ENCODE data around the gene TACC2.

GRCh38 chr10:122199689-122200088 is 210.7 kb downstream of the TACC2 start:
- TF ChIP-seq, protein P1, sequence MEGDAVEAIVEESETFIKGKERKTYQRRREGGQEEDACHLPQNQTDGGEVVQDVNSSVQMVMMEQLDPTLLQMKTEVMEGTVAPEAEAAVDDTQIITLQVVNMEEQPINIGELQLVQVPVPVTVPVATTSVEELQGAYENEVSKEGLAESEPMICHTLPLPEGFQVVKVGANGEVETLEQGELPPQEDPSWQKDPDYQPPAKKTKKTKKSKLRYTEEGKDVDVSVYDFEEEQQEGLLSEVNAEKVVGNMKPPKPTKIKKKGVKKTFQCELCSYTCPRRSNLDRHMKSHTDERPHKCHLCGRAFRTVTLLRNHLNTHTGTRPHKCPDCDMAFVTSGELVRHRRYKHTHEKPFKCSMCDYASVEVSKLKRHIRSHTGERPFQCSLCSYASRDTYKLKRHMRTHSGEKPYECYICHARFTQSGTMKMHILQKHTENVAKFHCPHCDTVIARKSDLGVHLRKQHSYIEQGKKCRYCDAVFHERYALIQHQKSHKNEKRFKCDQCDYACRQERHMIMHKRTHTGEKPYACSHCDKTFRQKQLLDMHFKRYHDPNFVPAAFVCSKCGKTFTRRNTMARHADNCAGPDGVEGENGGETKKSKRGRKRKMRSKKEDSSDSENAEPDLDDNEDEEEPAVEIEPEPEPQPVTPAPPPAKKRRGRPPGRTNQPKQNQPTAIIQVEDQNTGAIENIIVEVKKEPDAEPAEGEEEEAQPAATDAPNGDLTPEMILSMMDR (IDR thresholded peaks at IDR 0.05) = no peak
- no peak for TF ChIP-seq POLR2A (IDR thresholded peaks at IDR 0.05)
